ENCODE data around the gene ZNF804B.

Gene ZNF804B

DNA sequence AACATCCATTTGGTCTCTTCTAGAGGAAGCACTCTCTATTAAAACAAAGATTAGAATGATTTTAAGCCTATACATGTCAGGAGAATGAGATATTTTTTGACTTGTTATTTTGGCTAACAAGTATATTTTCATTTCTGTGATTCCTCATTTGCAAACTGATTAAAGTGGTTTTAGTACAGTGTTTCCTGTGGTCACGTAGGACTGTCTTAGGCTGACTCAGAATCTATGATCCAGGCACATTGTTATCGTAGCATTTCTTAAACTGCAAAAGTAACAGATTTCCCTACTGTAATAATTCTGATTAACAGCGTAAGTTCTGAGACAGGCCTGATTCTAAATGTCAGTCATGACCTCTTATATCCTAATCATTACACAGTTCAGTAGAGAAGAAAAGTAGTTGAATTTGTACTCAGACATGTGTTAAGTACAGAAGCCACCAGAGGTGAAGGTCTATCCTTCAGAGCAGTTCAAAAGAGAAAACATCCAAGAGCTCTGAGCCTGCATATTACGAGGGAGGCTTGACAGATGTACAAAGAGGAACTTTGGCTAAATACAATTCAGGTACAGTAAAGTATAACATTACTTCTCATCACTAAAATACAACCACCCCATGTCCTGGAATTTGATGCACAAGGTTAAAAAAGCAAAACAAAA is 160.1 kb downstream of the ZNF804B start:
- no peaks in the 10 kb centered on the region for H3K9me3 ChIP-seq (ENCODE audit: insufficient read depth, low read depth, low read length)
- H3K27ac ChIP-seq (ENCODE audit: low read length), result no peak overlapping the region
- no peaks in the 10 kb centered on the region for H3K4me1 ChIP-seq (ENCODE audit: insufficient read depth, low read length)
- H3K36me3 ChIP-seq (ENCODE audit: insufficient read depth, low read depth, low read length), result no peaks in the 10 kb centered on the region
- H3K9ac ChIP-seq (ENCODE audit: low read depth, low read length), result no peak overlapping the region
- no peaks in the 10 kb centered on the region for H3K27me3 ChIP-seq (ENCODE audit: insufficient read depth, low read length)
- H3K4me3 ChIP-seq (ENCODE audit: low read length), result no peak overlapping the region

DNA sequence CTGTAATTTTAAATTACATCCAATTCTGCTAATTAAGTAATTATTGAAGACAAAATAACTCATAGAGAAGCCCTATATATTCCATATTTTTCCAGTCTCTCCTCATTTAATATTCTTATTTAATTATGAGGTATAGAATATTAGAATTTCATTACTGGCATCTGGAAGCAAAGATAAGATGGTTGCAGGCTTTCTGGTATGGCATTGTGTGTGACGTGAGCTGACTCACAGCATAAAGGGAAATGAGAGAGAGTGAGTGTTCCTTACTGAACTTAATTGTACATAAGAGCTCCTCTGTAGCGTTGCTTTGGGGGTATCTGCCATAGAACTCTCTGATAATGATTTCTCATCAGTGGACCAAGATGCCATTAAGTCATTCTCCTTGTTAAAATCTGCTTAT is 163.4 kb downstream of the ZNF804B start:
- Histone ChIP-seq H3K27me3 (ENCODE audit: insufficient read depth, low read length) (no peaks in the 10 kb centered on the region), H3K36me3 (ENCODE audit: insufficient read depth, low read depth, low read length) (no peaks in the 10 kb centered on the region), H3K27ac (ENCODE audit: low read length) (no peak overlapping the region), H3K9me3 (ENCODE audit: insufficient read depth, low read depth, low read length) (no peaks in the 10 kb centered on the region), H3K4me3 (ENCODE audit: low read length) (no peak overlapping the region), H3K9ac (ENCODE audit: low read depth, low read length) (no peak overlapping the region), H3K4me1 (ENCODE audit: insufficient read depth, low read length) (no peaks in the 10 kb centered on the region)

DNA sequence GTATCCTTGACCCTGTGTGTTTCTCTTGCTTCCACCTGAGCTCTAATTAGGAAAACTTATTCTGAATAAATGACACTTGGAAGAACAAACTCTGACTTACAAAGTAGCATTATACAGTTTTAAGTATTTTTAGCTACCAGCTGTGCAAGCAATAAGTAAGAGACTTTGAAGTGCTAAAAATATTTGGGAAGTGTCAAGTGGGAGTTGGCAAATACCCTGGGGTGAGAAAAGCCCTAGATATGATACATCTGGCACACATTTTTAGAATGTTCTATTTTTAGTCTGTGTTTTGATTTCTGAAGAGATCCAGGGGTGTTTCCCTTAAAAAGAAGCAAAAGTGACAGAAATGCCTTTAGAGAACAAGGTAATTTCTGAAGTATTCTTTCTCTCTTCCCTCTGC is 168.8 kb downstream of the ZNF804B start:
- no peak overlapping the region for H3K27ac ChIP-seq (ENCODE audit: low read length)
- H3K4me3 ChIP-seq (ENCODE audit: low read length), result no peak overlapping the region
- H3K4me1 ChIP-seq (ENCODE audit: insufficient read depth, low read length), result no peaks in the 10 kb centered on the region
- no peaks in the 10 kb centered on the region for H3K27me3 ChIP-seq (ENCODE audit: insufficient read depth, low read length)
- H3K36me3 ChIP-seq (ENCODE audit: insufficient read depth, low read depth, low read length), result no peaks in the 10 kb centered on the region
- no peaks in the 10 kb centered on the region for H3K9me3 ChIP-seq (ENCODE audit: insufficient read depth, low read depth, low read length)
- no peak overlapping the region for H3K9ac ChIP-seq (ENCODE audit: low read depth, low read length)

DNA sequence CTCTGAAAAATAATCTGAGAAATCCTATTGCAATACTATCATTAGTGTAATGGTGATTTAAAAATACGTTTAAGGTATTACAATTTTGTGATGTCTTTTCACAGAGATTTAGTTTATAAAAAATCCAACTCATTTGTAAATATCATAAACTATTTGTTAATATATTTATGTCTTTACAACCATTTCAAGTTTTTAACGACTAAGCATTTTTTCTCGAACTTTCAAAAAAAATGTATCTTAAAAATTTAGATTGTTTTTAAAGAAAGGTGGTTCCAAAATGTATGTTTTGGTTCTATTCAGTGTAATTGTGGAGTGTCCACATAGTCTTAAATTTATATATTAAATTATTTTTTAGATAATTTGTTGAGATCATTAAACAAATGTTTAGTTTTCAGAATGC is 170.2 kb downstream of the ZNF804B start:
- no peak overlapping the region for H3K27ac ChIP-seq (ENCODE audit: low read length)
- no peaks in the 10 kb centered on the region for H3K4me1 ChIP-seq (ENCODE audit: insufficient read depth, low read length)
- H3K9me3 ChIP-seq (ENCODE audit: insufficient read depth, low read depth, low read length), result no peaks in the 10 kb centered on the region
- H3K4me3 ChIP-seq (ENCODE audit: low read length), result no peak overlapping the region
- no peaks in the 10 kb centered on the region for H3K36me3 ChIP-seq (ENCODE audit: insufficient read depth, low read depth, low read length)
- no peak overlapping the region for H3K9ac ChIP-seq (ENCODE audit: low read depth, low read length)
- H3K27me3 ChIP-seq (ENCODE audit: insufficient read depth, low read length), result no peaks in the 10 kb centered on the region

DNA sequence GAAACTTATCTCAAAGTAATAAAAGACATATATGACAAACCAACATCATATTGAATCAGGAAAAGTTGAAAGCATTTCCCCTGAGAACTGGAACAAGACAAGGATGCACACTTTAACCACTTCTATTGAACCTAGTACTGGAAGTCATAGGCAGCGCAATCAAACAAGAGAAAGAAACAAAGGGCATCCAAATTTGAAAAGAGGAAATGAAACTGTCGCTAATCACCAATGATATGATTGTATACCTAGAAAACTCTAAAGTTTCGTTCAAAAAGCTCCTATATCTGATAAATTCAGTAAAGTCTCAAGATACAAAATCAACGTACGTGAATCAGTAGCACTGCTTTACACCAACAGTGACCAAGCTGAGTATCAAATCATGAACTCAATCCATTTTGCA is 173.8 kb downstream of the ZNF804B start:
- no peak overlapping the region for H3K4me3 ChIP-seq (ENCODE audit: low read length)
- H3K9ac ChIP-seq (ENCODE audit: low read depth, low read length), result no peak overlapping the region
- H3K27me3 ChIP-seq (ENCODE audit: insufficient read depth, low read length), result no peaks in the 10 kb centered on the region
- no peak overlapping the region for H3K27ac ChIP-seq (ENCODE audit: low read length)
- no peaks in the 10 kb centered on the region for H3K4me1 ChIP-seq (ENCODE audit: insufficient read depth, low read length)
- H3K36me3 ChIP-seq (ENCODE audit: insufficient read depth, low read depth, low read length), result no peaks in the 10 kb centered on the region
- H3K9me3 ChIP-seq (ENCODE audit: insufficient read depth, low read depth, low read length), result no peaks in the 10 kb centered on the region

DNA sequence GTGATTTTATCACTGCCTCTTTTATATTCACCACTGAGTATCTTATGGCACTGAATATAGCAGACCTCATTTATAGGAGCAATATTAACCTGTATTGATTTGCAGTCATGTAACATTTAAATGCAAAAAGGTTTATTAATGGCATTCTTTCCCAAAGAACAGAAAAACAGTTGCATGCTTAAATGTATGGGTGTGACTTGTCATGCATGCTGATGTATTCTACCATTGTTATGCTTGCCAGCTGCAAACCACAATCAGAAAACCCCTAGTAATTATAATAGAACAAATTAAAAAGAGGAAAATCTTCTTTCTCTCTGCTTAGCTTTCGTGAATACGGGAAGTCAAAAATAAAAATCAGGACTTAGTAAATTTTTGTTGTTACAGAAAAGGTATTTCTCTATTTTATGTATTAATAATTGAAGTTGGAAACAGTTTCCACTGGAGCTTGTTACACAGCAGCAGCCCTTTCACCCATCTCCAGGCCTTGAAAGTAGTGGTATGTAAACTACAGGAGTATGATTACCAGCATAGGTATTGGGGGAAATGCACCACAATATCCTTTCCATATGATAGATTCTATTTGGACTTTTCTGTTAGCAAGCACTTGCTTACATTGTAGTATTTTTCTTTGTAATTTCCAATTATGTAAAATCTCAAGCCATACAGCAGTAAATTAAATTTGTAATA is 183.5 kb downstream of the ZNF804B start:
- no peaks in the 10 kb centered on the region; the same call in 1 of the 2 replicates for H3K9me3 ChIP-seq (ENCODE audit: insufficient read depth, low read depth, low read length)
- H3K4me1 ChIP-seq (ENCODE audit: insufficient read depth, low read length), result 0 out of 2 replicates have a peak, but pooled peaks cover 4% of the 10 kb centered on the region

DNA sequence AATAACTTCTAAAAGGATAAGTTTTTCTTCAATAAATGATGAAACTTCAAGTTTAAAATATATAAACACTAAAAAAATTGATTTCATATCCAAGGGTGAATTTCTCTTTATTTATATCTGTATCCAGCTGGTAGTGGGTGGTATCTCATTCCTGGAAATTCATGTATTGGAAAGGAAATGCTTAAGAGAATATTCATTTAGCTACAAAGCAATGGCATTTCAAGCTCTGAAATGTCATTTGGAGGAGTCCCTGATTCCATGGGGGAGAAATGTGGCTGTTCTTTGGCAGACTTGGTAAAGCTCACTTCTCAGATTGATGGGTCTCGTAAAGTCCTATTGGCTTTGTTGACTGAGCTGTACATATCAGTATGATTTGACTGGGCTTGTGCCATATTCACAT is 192.3 kb downstream of the ZNF804B start:
- H3K4me3 ChIP-seq (ENCODE audit: low read length), result no peak overlapping the region
- peaks cover 7% of the 10 kb centered on the region; the same call in 1 of the 2 replicates for H3K4me1 ChIP-seq (ENCODE audit: insufficient read depth, low read length)
- no peak overlapping the region for H3K9ac ChIP-seq (ENCODE audit: low read depth, low read length)
- no peaks in the 10 kb centered on the region for H3K36me3 ChIP-seq (ENCODE audit: insufficient read depth, low read depth, low read length)
- H3K27me3 ChIP-seq (ENCODE audit: insufficient read depth, low read length), result no peaks in the 10 kb centered on the region
- H3K9me3 ChIP-seq (ENCODE audit: insufficient read depth, low read depth, low read length), result no peaks in the 10 kb centered on the region
- no peak overlapping the region for H3K27ac ChIP-seq (ENCODE audit: low read length)

More for the DNA sequence above, 183.5 kb downstream of the ZNF804B start:
- no peak overlapping the region for H3K27ac ChIP-seq (ENCODE audit: low read length)
- no peaks in the 10 kb centered on the region for H3K27me3 ChIP-seq (ENCODE audit: insufficient read depth, low read length)
- H3K9ac ChIP-seq (ENCODE audit: low read depth, low read length), result no peak overlapping the region
- H3K36me3 ChIP-seq (ENCODE audit: insufficient read depth, low read depth, low read length), result no peaks in the 10 kb centered on the region
- H3K4me3 ChIP-seq (ENCODE audit: low read length), result no peak overlapping the region

DNA sequence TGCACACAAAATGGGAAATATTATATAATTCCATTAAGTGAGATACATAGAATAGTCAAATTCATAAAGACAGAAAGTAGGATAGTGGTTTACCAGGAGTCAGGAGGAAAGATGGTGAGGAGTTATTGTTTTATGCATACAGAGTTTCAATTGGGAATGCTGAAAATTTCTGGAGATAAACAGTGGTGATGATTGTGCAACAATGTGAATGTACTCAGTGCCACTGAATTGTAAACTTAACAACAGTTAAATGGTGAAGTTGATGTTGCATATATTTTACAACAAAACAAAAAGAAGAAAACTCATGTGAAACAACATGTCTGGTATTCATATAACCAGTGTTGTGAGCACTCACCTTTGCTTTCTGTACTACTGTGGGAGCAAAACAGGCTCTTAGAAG is 204.9 kb downstream of the ZNF804B start:
- no peak overlapping the region for H3K9ac ChIP-seq (ENCODE audit: low read depth, low read length)
- no peaks in the 10 kb centered on the region; the same call in 1 of the 2 replicates for H3K9me3 ChIP-seq (ENCODE audit: insufficient read depth, low read depth, low read length)
- no peak overlapping the region for H3K4me3 ChIP-seq (ENCODE audit: low read length)
- no peak overlapping the region for H3K27ac ChIP-seq (ENCODE audit: low read length)
- H3K27me3 ChIP-seq (ENCODE audit: insufficient read depth, low read length), result no peaks in the 10 kb centered on the region
- H3K36me3 ChIP-seq (ENCODE audit: insufficient read depth, low read depth, low read length), result no peaks in the 10 kb centered on the region
- peaks cover 10% of the 10 kb centered on the region; the same call in 1 of the 2 replicates for H3K4me1 ChIP-seq (ENCODE audit: insufficient read depth, low read length)

DNA sequence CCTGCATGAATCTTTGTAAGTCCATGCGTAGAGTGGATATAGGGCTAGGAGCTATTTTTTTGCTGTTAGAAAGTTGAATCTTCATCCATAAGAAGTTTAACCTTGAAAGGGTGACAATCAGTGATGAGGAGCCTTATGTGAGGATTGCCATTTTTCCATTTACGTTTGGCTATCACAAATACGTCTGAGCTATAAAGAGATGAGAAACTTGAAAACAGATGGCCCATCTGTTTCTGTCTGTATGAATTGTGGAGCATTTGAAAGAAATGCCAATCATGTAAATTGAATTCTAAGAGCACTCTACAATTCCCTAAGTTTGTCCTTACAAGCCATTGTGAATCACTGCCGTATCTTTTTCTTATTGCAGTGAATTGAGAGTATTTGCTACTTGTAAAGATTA is 205.9 kb downstream of the ZNF804B start:
- Histone ChIP-seq H3K4me1 (ENCODE audit: insufficient read depth, low read length) (peaks cover 10% of the 10 kb centered on the region; the same call in 1 of the 2 replicates), H3K27me3 (ENCODE audit: insufficient read depth, low read length) (no peaks in the 10 kb centered on the region), H3K9ac (ENCODE audit: low read depth, low read length) (no peak overlapping the region), H3K4me3 (ENCODE audit: low read length) (peak overlapping the region; percentile 10; the same call in 1 of the 2 replicates), H3K9me3 (ENCODE audit: insufficient read depth, low read depth, low read length) (no peaks in the 10 kb centered on the region; the same call in 1 of the 2 replicates), H3K36me3 (ENCODE audit: insufficient read depth, low read depth, low read length) (no peaks in the 10 kb centered on the region), H3K27ac (ENCODE audit: low read length) (no peak overlapping the region)

DNA sequence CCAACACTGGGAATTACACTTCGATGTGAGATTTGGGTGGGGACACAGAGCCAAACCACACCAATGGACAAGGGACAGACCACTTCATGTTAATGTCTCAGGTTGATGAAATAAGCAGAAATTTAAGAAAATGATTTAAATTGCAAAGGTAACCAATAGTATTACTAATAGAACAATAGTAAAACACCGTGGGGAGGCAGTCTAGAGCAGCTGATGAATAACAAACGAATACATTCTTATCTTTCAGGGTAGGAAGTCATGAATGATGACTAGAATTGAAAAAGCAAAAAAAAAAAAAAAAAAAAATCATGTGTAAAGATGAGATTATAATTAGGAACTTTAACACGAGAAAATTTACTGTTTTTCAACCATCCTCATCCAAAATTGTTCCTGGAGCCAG is 207.9 kb downstream of the ZNF804B start:
- H3K4me3 ChIP-seq (ENCODE audit: low read length), result no peak overlapping the region
- no peak overlapping the region for H3K27ac ChIP-seq (ENCODE audit: low read length)
- H3K27me3 ChIP-seq (ENCODE audit: insufficient read depth, low read length), result no peaks in the 10 kb centered on the region
- no peak overlapping the region for H3K9ac ChIP-seq (ENCODE audit: low read depth, low read length)
- H3K4me1 ChIP-seq (ENCODE audit: insufficient read depth, low read length), result peaks cover 10% of the 10 kb centered on the region; the same call in 1 of the 2 replicates
- H3K36me3 ChIP-seq (ENCODE audit: insufficient read depth, low read depth, low read length), result no peaks in the 10 kb centered on the region
- no peaks in the 10 kb centered on the region; the same call in 1 of the 2 replicates for H3K9me3 ChIP-seq (ENCODE audit: insufficient read depth, low read depth, low read length)

DNA sequence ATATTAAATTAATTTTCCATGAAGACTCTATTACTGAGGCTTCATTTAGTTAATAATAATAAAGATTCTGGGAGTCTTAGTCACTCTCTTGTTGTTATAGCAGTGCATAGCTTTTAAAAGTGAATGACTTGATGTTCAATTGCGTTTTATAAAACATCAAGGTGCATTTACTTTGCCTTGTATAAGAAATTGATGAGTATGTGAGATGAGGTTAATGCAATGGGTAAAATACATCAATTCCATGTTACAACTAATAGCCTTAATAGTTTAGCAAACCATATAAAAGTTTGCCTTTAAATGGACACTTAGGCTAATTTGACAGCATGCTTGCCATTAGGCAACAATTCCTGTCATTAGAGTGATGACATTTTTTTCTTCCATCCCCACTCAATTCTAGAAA is 209.7 kb downstream of the ZNF804B start:
- Histone ChIP-seq H3K27ac (ENCODE audit: low read length) (no peak overlapping the region), H3K9me3 (ENCODE audit: insufficient read depth, low read depth, low read length) (no peaks in the 10 kb centered on the region; the same call in 1 of the 2 replicates), H3K36me3 (ENCODE audit: insufficient read depth, low read depth, low read length) (no peaks in the 10 kb centered on the region)

DNA sequence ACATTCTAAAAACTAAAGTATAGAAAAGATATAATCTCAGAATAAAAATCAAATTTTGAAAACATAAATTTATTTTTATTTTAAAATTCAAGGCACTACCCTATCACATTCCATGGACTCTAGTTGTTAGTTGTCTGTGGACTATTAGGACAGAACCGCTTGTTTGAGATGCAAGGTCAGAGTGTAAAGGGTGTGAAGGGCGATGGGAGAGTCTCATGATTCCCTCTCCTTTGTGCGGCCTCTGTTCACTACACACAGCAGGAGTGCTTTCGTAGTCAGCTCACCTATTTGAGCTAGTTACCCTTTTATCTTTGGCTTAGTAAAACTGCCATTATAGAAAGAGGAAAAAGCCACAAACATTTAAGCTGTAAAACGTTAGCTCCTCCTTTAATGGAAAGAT is 225.8 kb downstream of the ZNF804B start:
- H3K27me3 ChIP-seq (ENCODE audit: insufficient read depth, low read length), result no peaks in the 10 kb centered on the region
- H3K9ac ChIP-seq (ENCODE audit: low read depth, low read length), result no peak overlapping the region
- H3K9me3 ChIP-seq (ENCODE audit: insufficient read depth, low read depth, low read length), result no peaks in the 10 kb centered on the region

More for the DNA sequence above, 209.7 kb downstream of the ZNF804B start:
- Histone ChIP-seq H3K4me3 (ENCODE audit: low read length) (no peak overlapping the region), H3K9ac (ENCODE audit: low read depth, low read length) (no peak overlapping the region), H3K4me1 (ENCODE audit: insufficient read depth, low read length) (peaks cover 10% of the 10 kb centered on the region; the same call in 1 of the 2 replicates), H3K27me3 (ENCODE audit: insufficient read depth, low read length) (no peaks in the 10 kb centered on the region)

More for the DNA sequence above, 225.8 kb downstream of the ZNF804B start:
- Histone ChIP-seq H3K36me3 (ENCODE audit: insufficient read depth, low read depth, low read length) (no peaks in the 10 kb centered on the region), H3K4me1 (ENCODE audit: insufficient read depth, low read length) (peaks cover 7% of the 10 kb centered on the region; the same call in 1 of the 2 replicates), H3K27ac (ENCODE audit: low read length) (no peak overlapping the region), H3K4me3 (ENCODE audit: low read length) (no peak overlapping the region)
